K562 (cell line): ENCODE data around the gene CD6.

ENCODE experiments used
- CBX2 ChIP-seq: fragments of 200-600 bp; sonication (generic); IDR thresholded peaks from one replicate; pipeline ENCODE4 v1.6.1; 2012; ENCODE audit warnings: mild to moderate bottlenecking, low read length, inconsistent platforms; ENCODE audit not compliant: insufficient read depth, poor library complexity, severe bottlenecking
- CREB3 ChIP-seq: fragments of 450-650 bp; conservative IDR thresholded peaks from 2 replicates; pipeline ENCODE4 v1.6.1; 2016; ENCODE audit warnings: missing genetic modification characterization, low read depth, mild to moderate bottlenecking, missing compliant biosample characterization, moderate library complexity
- CTCF ChIP-seq, 3 experiments: IDR thresholded peaks in 2 of 3; conservative IDR thresholded peaks in 1 of 3; 2 replicates each; pipeline ENCODE4 v1.5.1; 2011 to 2012; ENCODE audit warnings: low read length in 3 of 3, mild to moderate bottlenecking in 3 of 3, control low read depth in 2 of 3, improper control_type of control experiment in 1 of 3, inconsistent platforms in 1 of 3, low read depth in 1 of 3, mixed read lengths in 1 of 3, moderate library complexity in 1 of 3; ENCODE audit not compliant: insufficient read depth in 2 of 3
- EZH2 ChIP-seq: IDR thresholded peaks from 2 replicates; pipeline ENCODE4 v1.6.1; 2012; ENCODE audit warnings: low read depth, mild to moderate bottlenecking, inconsistent platforms, low read length, borderline replicate concordance
- FOXP4 ChIP-seq: sonication (generic); formaldehyde crosslinking; IDR thresholded peaks from 2 replicates; pipeline ENCODE4 v1.8.0; 2022; ENCODE audit warnings: mild to moderate bottlenecking, missing genetic modification reagents, borderline replicate concordance
- GABPA ChIP-seq: fragments of 200-800 bp; sonication (Bioruptor generic); conservative IDR thresholded peaks from 2 replicates; pipeline ENCODE4 v1.6.1; 2016; ENCODE audit warnings: low read depth, missing genetic modification characterization, missing compliant biosample characterization
- GTF2B ChIP-seq: IDR thresholded peaks from 2 replicates; pipeline ENCODE4 v1.6.1; 2011; ENCODE audit not compliant: insufficient read length; ENCODE audit errors: extremely low read depth
- GTF3C2 ChIP-seq: IDR thresholded peaks from 3 replicates; pipeline ENCODE4 v1.6.1; 2011; ENCODE audit warnings: borderline replicate concordance, mild to moderate bottlenecking, moderate library complexity; ENCODE audit not compliant: insufficient read length; ENCODE audit errors: extremely low read depth
- PHF8 ChIP-seq: fragments of 200-600 bp; sonication (generic); IDR thresholded peaks from 2 replicates; pipeline ENCODE4 v1.6.1; 2012; ENCODE audit warnings: mixed run types, mild to moderate bottlenecking, inconsistent platforms, low read length, moderate library complexity, borderline replicate concordance
- PREB ChIP-seq: sonication (generic); formaldehyde crosslinking; IDR thresholded peaks from 2 replicates; pipeline ENCODE4 v1.8.1; 2023; ENCODE audit warnings: mild to moderate bottlenecking, missing genetic modification reagents
- RBM25 ChIP-seq: fragments of 200-400 bp; formaldehyde crosslinking; IDR thresholded peaks from 2 replicates; pipeline ENCODE4 v1.6.1; 2018; ENCODE audit warnings: low read length, low read depth, moderate library complexity; ENCODE audit not compliant: severe bottlenecking
- ZNF79 ChIP-seq: fragments of 250-450 bp; sonication (Bioruptor Pico); IDR thresholded peaks from 2 replicates; pipeline ENCODE4 v1.4.0; 2020; ENCODE audit warnings: low read depth, mild to moderate bottlenecking, moderate library complexity

- TF ChIP-seq RBM25 = no peak
- TF ChIP-seq PREB = no peak
- TF ChIP-seq CTCF (IDR thresholded peaks at IDR 0.05 in 2 of 3, conservative IDR thresholded peaks at IDR 0.05 in 1 of 3; ENCODE audit: insufficient read depth in 2 of 3, low read depth in 1 of 3, low read length in 3 of 3) = no peak
- TF ChIP-seq CREB3 = no peak
- no peak for TF ChIP-seq GABPA (tag)
- TF ChIP-seq EZH2 = no peak
- TF ChIP-seq CBX2 = no peak
- TF ChIP-seq FOXP4 (CRISPR knock-in tag) = no peak
- no peak for TF ChIP-seq ZNF79 (CRISPR knock-in tag)
- no peak for TF ChIP-seq GTF3C2
- TF ChIP-seq PHF8 = no peak
- TF ChIP-seq GTF2B = no peak
Observed at GRCh38 chr11:61067782-61068446, 96.4 kb downstream of the CD6 start.
